Putamen (tissue), 1 donor: ENCODE results near the gene BFSP1.

Source experiments
- DNase-seq: peaks from one replicate; pipeline ENCODE4 v3.0.0-alpha.2; 2016; ENCODE audit warnings: low spot score

Gene BFSP1

DNA sequence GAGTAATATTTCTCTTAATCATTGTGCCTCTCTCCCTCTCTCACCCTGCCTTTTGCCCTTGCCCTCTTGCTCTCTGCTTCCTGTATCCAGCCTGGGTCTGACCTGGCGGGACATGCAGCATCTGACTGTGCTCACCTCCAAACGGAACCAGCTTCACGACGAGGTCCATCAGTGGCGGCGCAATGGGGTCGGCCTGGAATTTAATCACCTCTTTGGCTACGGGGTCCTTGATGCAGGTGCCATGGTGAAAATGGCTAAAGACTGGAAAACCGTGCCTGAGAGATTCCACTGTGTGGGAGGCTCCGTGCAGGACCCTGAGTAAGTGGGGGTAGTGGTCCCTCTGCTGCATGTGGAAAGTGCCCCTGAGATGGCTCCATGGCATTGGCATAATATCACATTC is 65.9 kb downstream of the BFSP1 start:
- DNase-seq: no peak

GRCh38 chr20:17463711-17464110 is 67.5 kb downstream of the BFSP1 start:
- no peak for DNase-seq

GRCh38 chr20:17461941-17462340 is 69.2 kb downstream of the BFSP1 start:
- DNase-seq: no peak

GRCh38 chr20:17460119-17460518 is 71.1 kb downstream of the BFSP1 start:
- no peak for DNase-seq

- no peak for DNase-seq
These were observed 73.5 kb downstream of the BFSP1 start for GRCh38 chr20:17457588-17458190.

GRCh38 chr20:17457079-17457478 is 74.1 kb downstream of the BFSP1 start:
- DNase-seq: peak; percentile 20

DNA sequence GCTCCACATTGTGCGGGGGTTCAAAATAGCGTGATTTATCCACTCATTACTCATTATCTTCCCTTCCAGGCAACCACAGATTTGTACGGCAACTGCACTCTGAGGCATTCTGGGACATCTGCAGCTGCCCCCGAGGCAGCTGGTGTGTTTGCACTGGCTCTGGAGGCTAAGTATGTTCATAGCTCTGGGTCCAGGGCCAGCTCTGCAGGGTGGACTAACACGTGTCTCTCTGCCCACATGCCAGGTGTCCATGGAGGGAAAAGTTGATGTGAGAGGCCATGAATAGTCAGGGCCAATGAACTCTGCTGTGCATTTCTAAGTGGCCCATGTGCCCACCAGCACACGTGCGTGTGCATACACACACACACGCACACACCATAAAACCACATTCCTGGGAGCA is 74.9 kb downstream of the BFSP1 start:
- no peak for DNase-seq

- no peak for DNase-seq
These were observed 77.6 kb downstream of the BFSP1 start for GRCh38 chr20:17453592-17453991.

DNA sequence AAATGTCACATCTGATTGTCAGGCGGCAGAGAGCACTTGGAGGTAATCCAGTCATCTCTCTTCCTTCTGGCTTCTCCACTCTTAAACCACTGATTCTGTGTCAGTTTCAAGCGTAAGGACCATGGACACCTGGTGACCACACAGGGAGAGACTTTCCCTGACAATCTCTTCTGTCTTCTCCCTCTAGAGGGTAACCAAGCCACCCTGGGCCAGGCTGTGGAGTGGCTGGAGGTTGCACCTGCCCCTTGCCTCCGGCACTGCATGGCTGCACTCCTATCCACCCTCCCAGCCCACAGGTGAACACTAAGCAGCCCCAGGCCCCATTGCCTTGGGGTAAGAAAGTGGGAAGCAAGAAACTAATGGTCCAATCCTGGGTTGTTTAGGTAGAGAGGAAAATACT is 78.7 kb downstream of the BFSP1 start:
- no peak for DNase-seq

DNA sequence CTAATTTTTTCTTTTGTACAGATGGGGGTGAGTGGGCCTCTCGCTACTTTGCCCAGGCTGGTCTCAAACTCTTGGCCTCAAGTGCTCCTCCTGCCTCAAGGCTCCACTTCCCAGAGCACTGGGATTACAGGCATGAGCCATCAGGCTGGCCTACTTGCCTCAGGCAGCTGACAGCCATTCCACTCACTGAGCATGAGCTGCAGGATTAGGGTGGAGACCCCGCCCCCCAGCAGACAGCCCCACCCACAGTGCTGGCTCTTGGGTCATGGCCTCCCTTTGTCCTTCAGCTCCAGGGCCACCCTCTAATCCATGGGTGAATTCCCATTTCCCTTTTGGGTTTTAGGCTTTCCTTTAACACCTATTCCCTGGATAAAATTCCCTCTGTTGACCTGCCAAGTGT is 82.1 kb downstream of the BFSP1 start:
- DNase-seq: no peak

DNA sequence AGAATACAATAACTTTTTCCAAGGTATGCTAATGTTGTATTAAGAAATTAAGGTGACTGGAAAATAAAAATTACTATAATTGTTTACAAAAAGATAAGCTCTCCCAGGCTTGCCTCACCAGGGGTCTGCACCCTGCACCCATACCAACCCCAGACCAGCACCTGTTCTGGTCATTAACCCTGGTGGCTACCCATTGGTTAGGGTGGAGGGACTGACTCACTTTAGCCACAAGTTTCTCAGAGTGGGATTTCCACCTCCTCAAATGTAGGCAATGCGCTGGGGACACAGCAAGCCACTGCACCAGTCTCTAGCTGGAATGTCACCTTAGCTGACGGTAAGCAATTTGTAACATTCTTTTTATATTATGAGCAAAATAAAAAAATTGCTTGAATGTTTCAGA is 83.1 kb downstream of the BFSP1 start:
- no peak for DNase-seq

GRCh38 chr20:17446171-17446570 is 85.0 kb downstream of the BFSP1 start:
- DNase-seq: no peak

DNA sequence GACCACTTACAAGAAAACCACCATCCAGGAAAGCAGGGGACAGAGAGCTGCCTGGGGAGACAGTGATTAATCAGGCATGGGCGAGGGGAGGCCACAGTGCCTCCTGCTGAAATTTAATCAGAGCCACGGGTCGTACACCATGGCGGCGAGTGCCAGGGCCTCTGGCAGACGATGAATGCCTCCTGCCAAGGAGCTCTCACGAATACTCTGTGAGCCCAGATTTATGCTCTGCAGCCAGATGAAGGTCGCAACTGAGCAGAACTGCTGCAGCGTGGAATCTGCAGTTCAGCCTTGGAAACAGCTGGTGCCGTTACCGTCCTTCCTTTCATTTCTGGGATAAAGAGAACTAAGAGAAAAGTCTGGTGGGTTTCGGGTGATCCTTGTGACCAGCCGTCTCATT is 85.6 kb downstream of the BFSP1 start:
- DNase-seq: no peak

- DNase-seq: no peak
These were observed 87.1 kb downstream of the BFSP1 start for GRCh38 chr20:17444091-17444490.
